SK-N-SH (cell line): ENCODE measurements around the gene COL28A1. TPM values are rescaled to one million over a fixed set of nuclear protein-coding genes. Genes with fewer than 3 reads are reported as not detected.

Source experiments
- CTCF ChIA-PET: fragments of 300-600, 350-600 bp; formaldehyde crosslinking; extraction: SDS; loops from one replicate; lab custom pipeline; 2021; lab: Yijun Ruan, JAX
- POLR2A ChIA-PET: fragments of 350-600 bp; sonication (Branson Sonifier 250); formaldehyde crosslinking; extraction: SDS; loops from one replicate; lab custom pipeline; 2020; ENCODE audit warnings: antibody characterized with exemption, inconsistent platforms; lab: Yijun Ruan, JAX
- DNase-seq: peaks from one replicate; pipeline ENCODE4 v3.0.0; 2012
- H2AFZ ChIP-seq: fragments of 200-600 bp; sonication (generic); 2 replicates; pipeline ENCODE4 v1.8.1; 2016; ENCODE audit warnings: antibody characterized with exemption, mild to moderate bottlenecking, low read depth
- H3F3A ChIP-seq: fragments of 200-600 bp; sonication (generic); replicated peaks from 2 replicates; pipeline ENCODE3; 2016; ENCODE audit warnings: antibody characterized with exemption, mild to moderate bottlenecking; ENCODE audit not compliant: insufficient read depth
- H3K27ac ChIP-seq, 2 experiments: fragments of 200-500 bp in 1 of 2; fragments of 200-600 bp in 1 of 2; sonication (Bioruptor generic) in 1 of 2; sonication (generic), shearing (Covaris generic) in 1 of 2; 2 replicates each; pipeline versions ENCODE4 v1.5.1 to v1.6.1; 2014 to 2016; ENCODE audit warnings: low read depth in 2 of 2, inconsistent platforms in 1 of 2, low read length in 1 of 2, mild to moderate bottlenecking in 1 of 2, mixed read lengths in 1 of 2
- H3K27me3 ChIP-seq: fragments of 200-600 bp; sonication (generic), shearing (Covaris generic); 2 replicates; pipeline ENCODE4 v1.6.1; 2016; ENCODE audit warnings: mixed run types; ENCODE audit not compliant: insufficient read depth
- H3K36me3 ChIP-seq, 2 experiments: fragments of 200-500 bp in 1 of 2; fragments of 200-600 bp in 1 of 2; sonication (Bioruptor generic) in 1 of 2; sonication (generic) in 1 of 2; replicated peaks in 1 of 2; 2 replicates each; pipeline versions ENCODE3 to v1.5.1; 2014 to 2016; ENCODE audit warnings: low read length in 1 of 2, mild to moderate bottlenecking in 1 of 2; ENCODE audit not compliant: insufficient read depth in 2 of 2, control insufficient read depth in 1 of 2
- H3K4me1 ChIP-seq, 2 experiments: fragments of 200-500 bp in 1 of 2; fragments of 200-600 bp in 1 of 2; sonication (Bioruptor generic) in 1 of 2; sonication (generic), shearing (Covaris generic) in 1 of 2; 2 replicates each; pipeline versions ENCODE4 v1.5.1 to v1.6.1; 2014 to 2016; ENCODE audit warnings: low read depth in 1 of 2, low read length in 1 of 2, mixed run types in 1 of 2; ENCODE audit not compliant: insufficient read depth in 2 of 2, control insufficient read depth in 1 of 2
- H3K4me2 ChIP-seq: fragments of 200-600 bp; sonication (generic), shearing (Covaris generic); 2 replicates; pipeline ENCODE4 v1.6.1; 2017; ENCODE audit warnings: mixed run types
- H3K4me3 ChIP-seq, 2 experiments: fragments of 200-500 bp in 1 of 2; fragments of 200-600 bp in 1 of 2; sonication (Bioruptor generic) in 1 of 2; sonication (generic), shearing (Covaris generic) in 1 of 2; 2 replicates each; pipeline versions ENCODE4 v1.5.1 to v1.8.1; 2014 to 2016; ENCODE audit warnings: low read depth in 2 of 2, inconsistent platforms in 1 of 2, low read length in 1 of 2, mild to moderate bottlenecking in 1 of 2, mixed read lengths in 1 of 2, moderate library complexity in 1 of 2
- H3K79me2 ChIP-seq: fragments of 200-600 bp; sonication (generic); 2 replicates; pipeline ENCODE4 v1.8.1; 2017; ENCODE audit warnings: mild to moderate bottlenecking; ENCODE audit not compliant: insufficient read depth
- H3K9ac ChIP-seq: fragments of 200-600 bp; sonication (generic); 2 replicates; pipeline ENCODE4 v1.6.1; 2017; ENCODE audit warnings: mixed run types
- H3K9me2 ChIP-seq: fragments of 200-600 bp; sonication (generic); 2 replicates; pipeline ENCODE4 v1.6.1; 2017; ENCODE audit warnings: mixed run types
- H3K9me3 ChIP-seq: fragments of 200-600 bp; sonication (generic); 2 replicates; pipeline ENCODE4 v1.6.1; 2017; ENCODE audit warnings: mixed run types, mild to moderate bottlenecking, moderate library complexity
- H4K20me1 ChIP-seq: fragments of 200-600 bp; sonication (generic); 2 replicates; pipeline ENCODE4 v1.6.1; 2017; ENCODE audit warnings: mild to moderate bottlenecking, mixed run types; ENCODE audit not compliant: insufficient read depth
- ELF1 ChIP-seq: IDR thresholded peaks from 2 replicates; pipeline ENCODE4 v1.4.0; 2012
- EP300 ChIP-seq, 2 experiments: IDR thresholded peaks; 2 replicates each; pipeline versions ENCODE4 v1.4.0 to v1.6.1; 2012; ENCODE audit warnings: borderline replicate concordance in 1 of 2, low read depth in 1 of 2, low read length in 1 of 2
- GABPA ChIP-seq: IDR thresholded peaks from 2 replicates; pipeline ENCODE4 v1.4.0; 2012; ENCODE audit warnings: low read depth, mild to moderate bottlenecking
- GATA2 ChIP-seq: sonication (generic); formaldehyde crosslinking; IDR thresholded peaks from 2 replicates; pipeline ENCODE4 v1.5.0; 2020; ENCODE audit warnings: mild to moderate bottlenecking, missing genetic modification reagents
- MXI1 ChIP-seq: IDR thresholded peaks from 2 replicates; pipeline ENCODE4 v1.6.1; 2012; ENCODE audit warnings: mild to moderate bottlenecking, low read depth, low read length, improper control_type of control experiment
- NRF1 ChIP-seq: IDR thresholded peaks from 2 replicates; pipeline ENCODE4 v1.6.1; 2012; ENCODE audit warnings: low read depth, mild to moderate bottlenecking, low read length
- REST ChIP-seq: IDR thresholded peaks from 2 replicates; pipeline ENCODE4 v1.6.1; 2012; ENCODE audit warnings: mild to moderate bottlenecking, low read depth, low read length, moderate library complexity
- TAF1 ChIP-seq: IDR thresholded peaks from 2 replicates; pipeline ENCODE4 v1.6.1; 2012; ENCODE audit warnings: low read depth, mild to moderate bottlenecking, low read length, moderate library complexity, borderline replicate concordance
- ZBTB33 ChIP-seq: IDR thresholded peaks from 2 replicates; pipeline ENCODE4 v1.4.0; 2012; ENCODE audit warnings: low read depth, borderline replicate concordance
- WGBS: methylation state at CpG from one replicate; pipeline ENCODE4 v1.1.6; 2017; ENCODE audit warnings: low lambda C conversion rate; 5-methylcytosine and 5-hydroxymethylcytosine counted together
- polyA plus RNA-seq, 3 experiments: library from polyadenylated mRNA; depleted of rRNA; stranded (reverse); fragments of >200 nt; gene quantifications; 2 replicates each; pipeline ENCODE4 v1.2.3, GENCODE V29; 2012
- TF ChIP-seq, protein P1 (sequence below): fragments of 150-350 bp; IDR thresholded peaks from 2 replicates; pipeline ENCODE4 v1.6.1; 2016; ENCODE audit warnings: mild to moderate bottlenecking, low read depth, low read length
- TF ChIP-seq, protein P2 (sequence below): IDR thresholded peaks from 2 replicates; pipeline ENCODE4 v1.4.0; 2012; ENCODE audit warnings: low read depth, borderline replicate concordance

COL28A1 gene
- polyA plus RNA-seq, 1 of the 3 experiments (the other 2 are of a cell fraction) = not detected

GRCh38 chr7:7426676-7427075 is 109.0 kb downstream of the COL28A1 start:
- POLR2A ChIA-PET = no interaction called here

More at GRCh38 chr7:7426676-7427075, 109.0 kb downstream of the COL28A1 start:
- peaks cover 0 to 12% of the 10 kb centered on the region in 2 experiments; a peak in 2 of 4 replicates for H3K4me1 ChIP-seq
- H3K36me3 ChIP-seq = no peaks in the 10 kb centered on the region
- no peaks in the 10 kb centered on the region for H4K20me1 ChIP-seq
- H3K4me2 ChIP-seq = no peak overlapping the region
- H2AFZ ChIP-seq = no peak overlapping the region
- H3K9ac ChIP-seq = no peak overlapping the region
- DNase-seq = no peak
- no peak overlapping the region for H3K27ac ChIP-seq
- no peaks in the 10 kb centered on the region for H3K79me2 ChIP-seq
- no peaks in the 10 kb centered on the region for H3F3A ChIP-seq
- H3K9me2 ChIP-seq = no peaks in the 10 kb centered on the region
- 86% methylated on average over 2 of the region's 2 CpGs for WGBS
- H3K9me3 ChIP-seq = no peaks in the 10 kb centered on the region
- CTCF ChIA-PET = interaction anchor here (1.2 to 4.9 kb wide), 4 partner anchors 12 to 870 kb away, joined by 4 to 62 read pairs (median 20); no protein-coding TSS in a partner anchor
- no peaks in the 10 kb centered on the region for H3K27me3 ChIP-seq
- no peak overlapping the region for H3K4me3 ChIP-seq
- no peak for TF ChIP-seq EP300 (IDR thresholded peaks at IDR 0.05; ENCODE audit: borderline replicate concordance in 1 of 2, low read depth in 1 of 2, low read length in 1 of 2)
- TF ChIP-seq MXI1 = no peak
- TF ChIP-seq GABPA = no peak
- no peak for TF ChIP-seq REST
- TF ChIP-seq, protein P1, sequence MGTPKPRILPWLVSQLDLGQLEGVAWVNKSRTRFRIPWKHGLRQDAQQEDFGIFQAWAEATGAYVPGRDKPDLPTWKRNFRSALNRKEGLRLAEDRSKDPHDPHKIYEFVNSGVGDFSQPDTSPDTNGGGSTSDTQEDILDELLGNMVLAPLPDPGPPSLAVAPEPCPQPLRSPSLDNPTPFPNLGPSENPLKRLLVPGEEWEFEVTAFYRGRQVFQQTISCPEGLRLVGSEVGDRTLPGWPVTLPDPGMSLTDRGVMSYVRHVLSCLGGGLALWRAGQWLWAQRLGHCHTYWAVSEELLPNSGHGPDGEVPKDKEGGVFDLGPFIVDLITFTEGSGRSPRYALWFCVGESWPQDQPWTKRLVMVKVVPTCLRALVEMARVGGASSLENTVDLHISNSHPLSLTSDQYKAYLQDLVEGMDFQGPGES = no peak
- no peak for TF ChIP-seq TAF1
- no peak for TF ChIP-seq NRF1
- TF ChIP-seq, protein P2, sequence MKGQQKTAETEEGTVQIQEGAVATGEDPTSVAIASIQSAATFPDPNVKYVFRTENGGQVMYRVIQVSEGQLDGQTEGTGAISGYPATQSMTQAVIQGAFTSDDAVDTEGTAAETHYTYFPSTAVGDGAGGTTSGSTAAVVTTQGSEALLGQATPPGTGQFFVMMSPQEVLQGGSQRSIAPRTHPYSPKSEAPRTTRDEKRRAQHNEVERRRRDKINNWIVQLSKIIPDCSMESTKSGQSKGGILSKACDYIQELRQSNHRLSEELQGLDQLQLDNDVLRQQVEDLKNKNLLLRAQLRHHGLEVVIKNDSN = no peak
- no peak for TF ChIP-seq GATA2 (CRISPR knock-in tag)
- TF ChIP-seq ZBTB33 = no peak
- TF ChIP-seq ELF1 = no peak
